NCI-H2107 (cell line): ENCODE measurements around the gene MIGA2.
A peak's percentile ranks its signal among the peaks of the same experiment; 100 is the strongest.
"Not testable (repeated sequence)": the region's sequence is repeated elsewhere in the genome, so short reads cannot be mapped to it uniquely, and the experiment has no call there.

Source experiments
- DNase-seq: peaks from one replicate; lab custom pipeline; 2025; lab: John Stamatoyannopoulos, UW

The MIGA2 gene

GRCh38 chr9:129011761-129012181 is 24.7 kb upstream of the MIGA2 start:
- no peak for DNase-seq

DNA sequence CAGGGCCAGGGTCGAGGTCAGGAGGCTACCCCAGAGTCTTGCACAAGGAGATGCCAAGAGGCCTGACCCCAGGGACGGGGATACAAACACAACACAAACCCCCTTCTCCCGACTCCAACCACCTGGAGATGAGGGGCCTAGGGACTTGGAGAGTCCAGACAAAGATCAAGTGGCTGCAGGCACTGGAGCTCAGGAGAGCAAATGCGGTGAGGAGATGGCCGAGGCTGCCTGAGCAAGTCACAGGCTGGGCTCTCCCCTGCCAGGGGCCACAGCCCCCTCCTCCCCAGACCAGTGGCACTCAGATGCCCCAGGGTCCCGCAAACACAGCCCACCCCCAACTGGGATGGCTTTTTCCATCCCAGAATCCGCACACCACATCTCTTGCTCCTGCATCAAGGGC is 24.1 kb upstream of the MIGA2 start:
- DNase-seq: no peak

GRCh38 chr9:129012893-129013448 is 23.5 kb upstream of the MIGA2 start:
- no peak for DNase-seq

- DNase-seq: no peak
Observed at GRCh38 chr9:129013674-129014073, 22.8 kb upstream of the MIGA2 start.

GRCh38 chr9:129014124-129014523 is 22.3 kb upstream of the MIGA2 start:
- DNase-seq: no peak

- DNase-seq: no peak
Observed at GRCh38 chr9:129014608-129015007, 21.8 kb upstream of the MIGA2 start.

DNA sequence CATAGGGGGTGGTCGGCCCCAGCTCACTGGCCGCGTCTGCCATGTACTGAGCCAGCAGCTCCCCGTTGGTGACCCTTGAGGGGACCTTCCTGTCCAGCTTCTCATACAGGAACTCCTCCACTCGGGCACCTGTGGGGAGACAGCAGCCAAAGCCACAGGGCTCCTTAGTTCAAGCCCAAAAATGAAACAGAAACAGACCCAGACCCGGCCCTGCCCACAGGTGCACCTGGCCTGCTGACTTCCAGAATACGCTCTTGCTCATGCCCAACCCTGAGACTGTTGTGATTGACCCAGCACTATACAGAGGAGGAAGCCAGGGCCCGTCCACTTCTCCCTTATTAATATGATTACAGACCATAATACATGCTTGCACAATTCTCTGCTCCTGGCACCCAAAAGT is 15.3 kb upstream of the MIGA2 start:
- no peak for DNase-seq

DNA sequence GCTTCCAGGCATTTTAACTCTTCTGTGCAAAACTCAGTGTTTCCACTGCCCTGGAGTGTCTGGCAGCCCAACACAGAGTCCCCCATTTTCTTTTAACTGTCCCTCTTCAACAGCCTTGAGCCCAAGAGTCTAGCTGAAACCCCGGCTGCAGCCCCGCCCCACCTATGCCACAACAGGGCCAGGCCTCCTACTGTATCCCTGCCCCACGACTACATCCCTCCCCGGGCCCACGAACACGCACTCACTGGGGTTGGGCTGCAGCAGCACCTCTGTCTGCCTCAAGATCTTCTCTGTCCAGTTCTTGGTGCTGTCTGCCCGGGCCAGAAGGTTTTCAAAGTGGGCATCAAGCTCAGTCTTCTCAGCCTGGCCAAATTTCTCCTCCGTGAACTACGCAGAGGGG is 14.4 kb upstream of the MIGA2 start:
- no peak for DNase-seq

- peak; percentile 43 for DNase-seq
Observed at GRCh38 chr9:129023036-129023907, 13.2 kb upstream of the MIGA2 start.

DNA sequence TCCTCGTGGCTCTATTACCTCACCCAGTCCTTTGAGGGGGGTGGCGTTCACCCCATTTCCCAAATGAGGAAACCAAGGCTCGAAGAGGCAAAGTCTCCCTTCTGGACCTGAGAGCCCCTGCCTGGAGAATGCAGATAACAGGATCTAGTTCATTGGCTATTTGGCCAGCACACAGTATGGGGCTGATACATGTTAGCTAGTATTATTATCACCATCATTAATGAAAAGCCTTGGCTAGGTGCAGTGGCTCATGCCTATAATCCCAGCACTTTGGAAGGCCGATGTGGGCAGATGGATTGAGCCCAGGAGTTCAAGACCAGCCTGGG is 12.6 kb upstream of the MIGA2 start:
- no peak for DNase-seq

GRCh38 chr9:129026442-129027223 is 9.8 kb upstream of the MIGA2 start:
- DNase-seq: no peak

DNA sequence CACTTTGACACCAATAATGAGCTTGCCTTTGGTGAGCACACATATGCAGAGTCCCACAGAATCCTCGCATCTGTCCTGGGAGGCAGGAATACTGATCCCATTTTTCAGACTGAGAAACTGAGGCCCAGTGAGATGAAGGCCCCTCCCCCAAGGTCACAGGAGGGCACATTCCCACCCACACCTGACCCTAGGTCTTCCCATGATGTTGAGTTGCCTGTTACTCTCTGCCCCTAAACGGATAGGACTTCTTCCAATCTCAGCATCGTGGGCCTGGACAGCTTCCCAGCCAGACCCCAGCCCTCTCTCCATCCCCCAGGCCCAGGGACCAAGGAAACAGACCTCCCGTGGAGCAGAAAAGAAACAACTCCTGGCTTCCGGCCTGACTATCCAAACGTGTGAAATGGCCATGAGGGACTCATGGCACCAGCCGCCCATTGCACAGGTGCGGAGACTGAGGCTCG is 9.2 kb upstream of the MIGA2 start:
- no peak for DNase-seq

DNA sequence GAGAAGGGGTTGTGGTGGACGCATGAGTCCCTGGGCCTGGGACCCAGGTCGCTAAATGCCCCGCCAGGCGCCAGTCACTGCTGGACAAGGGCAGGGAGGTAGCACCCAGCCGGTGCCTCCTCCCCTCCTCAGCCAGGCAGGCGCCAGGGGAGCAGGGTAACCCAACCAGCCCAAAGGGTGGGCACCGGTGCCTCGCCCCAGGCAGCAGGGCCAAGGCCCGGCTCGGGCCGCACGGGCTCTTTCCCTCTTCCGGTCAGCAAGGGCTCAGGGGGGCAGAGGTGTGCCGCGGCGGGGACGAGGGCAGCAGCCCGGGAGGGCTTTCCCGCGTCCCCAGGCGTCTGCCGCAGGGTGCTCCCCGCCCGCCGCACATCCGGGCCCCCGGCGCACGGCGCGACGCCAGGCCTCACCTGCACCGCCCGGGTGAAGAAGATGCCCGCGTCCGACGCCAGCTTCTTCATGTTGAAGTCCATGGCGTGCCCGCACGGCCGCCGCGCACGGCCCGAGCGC is 8.7 kb upstream of the MIGA2 start:
- DNase-seq: no peak

GRCh38 chr9:129028192-129028966 is 8.0 kb upstream of the MIGA2 start, which contains the start of gene SH3GLB2:
Gene SH3GLB2 (minus strand): TSS chr9:129028331. CDS start chr9:129028154, 177 bp downstream.
- DNase-seq: peak; percentile 82

DNA sequence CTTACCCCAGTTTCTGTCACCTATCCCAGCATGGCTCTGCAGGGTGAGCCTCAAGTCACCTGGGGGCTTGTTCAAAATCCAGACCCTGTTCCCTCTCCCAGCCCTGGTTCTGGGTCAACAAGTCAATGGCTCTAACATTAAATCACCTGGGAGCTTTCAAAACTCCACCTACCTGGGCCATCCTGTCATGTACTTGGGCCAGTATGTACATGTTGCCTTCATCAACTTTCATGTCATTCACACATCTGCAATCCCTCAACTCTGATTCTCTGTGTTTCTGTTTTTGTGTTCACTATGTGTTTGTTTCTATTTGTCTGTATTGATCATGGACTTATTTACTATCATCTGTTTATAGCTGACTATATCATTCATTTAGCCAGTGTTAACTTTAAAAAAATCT is 6.2 kb upstream of the MIGA2 start:
- no peak for DNase-seq

DNA sequence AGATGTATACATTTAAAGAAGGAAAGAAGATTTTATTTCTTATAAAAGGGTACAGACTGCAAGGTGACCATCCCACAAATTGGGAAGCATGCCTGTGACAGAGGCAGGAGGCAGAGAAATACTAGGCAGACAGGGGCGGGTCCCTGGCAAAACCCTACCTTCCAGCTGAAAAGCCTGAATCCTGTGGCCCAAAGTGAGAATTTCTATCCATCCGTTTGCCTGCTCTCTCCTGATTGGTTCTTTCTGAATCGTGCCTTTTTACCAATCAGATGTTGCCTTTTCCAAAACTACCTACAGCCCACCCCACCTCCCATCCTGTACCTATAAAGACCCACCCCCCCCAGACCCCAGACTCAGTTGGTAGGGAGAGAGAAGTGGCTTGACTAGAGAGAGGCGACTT is 4.9 kb upstream of the MIGA2 start:
- DNase-seq: no peak

DNA sequence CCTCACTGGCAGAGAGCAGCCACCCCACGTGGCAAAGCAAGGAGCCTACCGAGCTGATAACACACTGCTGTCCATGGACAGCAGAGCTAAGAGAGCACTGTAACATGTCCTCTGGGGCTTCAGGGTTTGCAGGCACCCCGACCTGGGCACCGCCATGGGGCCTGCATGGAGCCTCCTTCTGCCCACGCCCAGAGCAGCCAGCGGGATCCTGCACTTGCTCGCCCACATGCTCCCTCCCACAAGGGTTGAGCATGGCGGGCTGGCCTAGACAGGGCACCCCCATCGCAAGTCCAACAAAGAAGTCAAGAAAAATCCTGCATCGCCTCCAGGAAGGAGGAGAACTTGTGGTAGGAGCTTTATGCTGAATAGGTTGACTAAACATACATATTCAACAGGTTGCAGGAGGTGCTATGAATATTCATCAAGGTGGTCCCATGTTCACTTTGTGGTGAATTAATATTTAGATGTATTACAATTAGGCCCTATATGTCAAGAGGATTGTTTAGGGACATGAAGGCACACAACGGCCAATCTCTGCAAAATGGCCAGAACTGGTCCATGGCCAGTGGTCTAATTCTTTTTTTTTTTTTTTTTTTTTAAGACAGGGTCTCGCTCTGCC is 3.8 kb upstream of the MIGA2 start:
- no peak for DNase-seq

GRCh38 chr9:129033216-129033615 is 3.2 kb upstream of the MIGA2 start:
- DNase-seq: no peak

DNA sequence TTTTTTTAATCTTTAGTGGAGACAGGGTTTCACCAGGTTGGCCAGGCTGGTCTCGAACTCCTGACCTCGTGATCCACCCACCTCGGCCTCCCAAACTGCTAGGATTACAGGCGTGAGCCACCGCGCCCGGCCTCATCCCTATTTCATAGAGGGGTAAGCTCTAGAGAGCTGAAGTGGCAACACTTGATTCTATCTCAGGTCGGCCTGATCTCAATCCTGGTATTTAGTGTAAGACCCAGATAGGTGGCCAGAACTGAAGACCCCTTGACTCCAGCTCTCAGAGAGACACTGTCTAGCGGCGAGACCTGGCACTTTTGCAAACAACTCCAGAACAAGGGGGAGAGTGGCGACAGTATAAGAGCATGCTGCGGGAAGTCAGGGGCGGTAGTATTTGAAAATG is 588 bp upstream of the MIGA2 start:
- not testable (repeated sequence) for DNase-seq

- no peak for DNase-seq
Observed at GRCh38 chr9:129036923-129037766, 719 bp downstream of the MIGA2 start.

DNA sequence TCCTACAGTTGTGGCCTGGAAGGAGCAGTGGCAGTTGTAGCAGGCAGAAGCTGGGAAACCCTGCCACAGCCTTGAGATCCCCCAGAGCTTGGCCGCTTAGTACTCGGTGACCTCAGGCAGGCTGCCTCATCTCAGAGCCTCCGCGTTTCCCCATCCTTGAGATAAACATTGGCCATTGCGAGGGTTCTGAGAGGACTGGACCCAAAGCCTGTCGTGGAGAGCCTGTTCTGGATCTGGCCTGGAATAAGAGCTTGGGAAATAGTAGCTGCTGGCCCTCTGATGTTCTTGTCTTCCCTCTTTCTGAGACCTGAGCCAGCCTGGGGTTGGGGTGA is 1.3 kb downstream of the MIGA2 start:
- no peak for DNase-seq
